Body of pancreas (tissue), 4 donors: ENCODE measurements around the gene CCDC179. TPM values are rescaled to one million over a fixed set of nuclear protein-coding genes. Genes with fewer than 3 reads are reported as not detected.

ENCODE experiments used
- ATAC-seq: fragments of 150-250 bp; one replicate; pipeline ENCODE4 v1.9.1; 2016
- DNase-seq, 4 donors: peaks; one replicate each; pipeline ENCODE4 v3.0.0-alpha.2; 2019
- H3K27ac ChIP-seq, 4 donors: fragments of 200-600 bp; sonication (generic); 1 replicate in 3 of 4; 2 replicates in 1 of 4; pipeline versions ENCODE4 v1.5.1 to v1.6.1; 2016 to 2019; ENCODE audit warnings: mild to moderate bottlenecking in 1 of 4, mixed read lengths in 1 of 4, moderate library complexity in 1 of 4
- H3K27me3 ChIP-seq, 2 donors: fragments of 200-600 bp; sonication (generic); one replicate each; pipeline ENCODE4 v1.6.0; 2016; ENCODE audit warnings: mild to moderate bottlenecking in 1 of 2
- H3K36me3 ChIP-seq, 2 donors: fragments of 200-600 bp; sonication (generic); replicated peaks in 1 of 2; 2 replicates each; pipeline ENCODE4 v1.5.1; 2016; ENCODE audit warnings: low read depth in 2 of 2; ENCODE audit not compliant: insufficient read depth in 1 of 2
- H3K4me1 ChIP-seq: fragments of 200-600 bp; sonication (generic); one replicate; pipeline ENCODE4 v1.6.0; 2016
- H3K4me3 ChIP-seq, 2 donors: fragments of 200-600 bp; sonication (generic); 1 replicate in 1 of 2; 2 replicates in 1 of 2; pipeline ENCODE4 v1.5.1; 2016 to 2019
- H3K9me3 ChIP-seq, 3 donors: fragments of 200-600 bp; sonication (generic); 1 replicate in 2 of 3; 2 replicates in 1 of 3; pipeline ENCODE4 v1.5.1; 2016
- POLR2A ChIP-seq, 3 donors: fragments of 450-650 bp; IDR thresholded peaks; one replicate each; pipeline ENCODE4 v1.6.1; 2016; ENCODE audit warnings: antibody characterized with exemption in 3 of 3, mild to moderate bottlenecking in 2 of 3
- WGBS, 2 donors: methylation state at CpG; one replicate each; pipeline ENCODE4 v1.1.5; 2017; 5-methylcytosine and 5-hydroxymethylcytosine counted together
- intact Hi-C: fragments of 100-400 bp; cut with DNase I; formaldehyde crosslinking; loops from one replicate; pipeline ENCODE4 v1.15.1; 2023
- total RNA-seq, 2 donors: library from RNA; depleted of rRNA; stranded (reverse); fragments of >200 nt; gene quantifications; one replicate each; pipeline ENCODE4 v1.1.0, GENCODE V29; 2016
- TF ChIP-seq, protein P1 (sequence below), 7 experiments: fragments of 450-650 bp in 4 of 7; fragments of 200-600 bp in 3 of 7; sonication (generic) in 3 of 7; IDR thresholded peaks; one replicate each; pipeline ENCODE4 v1.5.1; 2016 to 2019; ENCODE audit warnings: antibody characterized with exemption in 7 of 7

CCDC179 gene
- total RNA-seq, 2 donors from 2014 or later = not detected

DNA sequence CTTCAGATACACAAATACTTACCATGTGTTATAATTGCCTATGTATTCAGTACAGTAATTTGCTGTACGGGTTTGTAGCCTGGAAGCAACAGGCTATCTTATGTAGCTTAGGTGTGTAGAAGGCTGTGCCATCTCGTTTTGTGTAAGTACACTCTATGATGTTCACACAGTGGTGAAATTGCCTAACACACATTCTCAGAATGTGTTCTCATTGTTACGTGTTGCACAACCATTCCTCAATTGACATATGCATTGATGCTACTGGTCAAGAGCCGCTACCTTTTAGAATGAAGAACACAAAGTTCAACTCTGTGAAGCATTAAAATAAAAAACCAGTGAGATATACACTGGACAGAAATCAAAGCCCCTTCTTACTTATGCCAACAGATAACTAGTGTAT, 57.4 kb downstream of the CCDC179 start:
- no peaks in the 10 kb centered on the region for H3K9me3 ChIP-seq
- no peak for TF ChIP-seq POLR2A (IDR thresholded peaks at IDR 0.05)
- TF ChIP-seq, protein P1, sequence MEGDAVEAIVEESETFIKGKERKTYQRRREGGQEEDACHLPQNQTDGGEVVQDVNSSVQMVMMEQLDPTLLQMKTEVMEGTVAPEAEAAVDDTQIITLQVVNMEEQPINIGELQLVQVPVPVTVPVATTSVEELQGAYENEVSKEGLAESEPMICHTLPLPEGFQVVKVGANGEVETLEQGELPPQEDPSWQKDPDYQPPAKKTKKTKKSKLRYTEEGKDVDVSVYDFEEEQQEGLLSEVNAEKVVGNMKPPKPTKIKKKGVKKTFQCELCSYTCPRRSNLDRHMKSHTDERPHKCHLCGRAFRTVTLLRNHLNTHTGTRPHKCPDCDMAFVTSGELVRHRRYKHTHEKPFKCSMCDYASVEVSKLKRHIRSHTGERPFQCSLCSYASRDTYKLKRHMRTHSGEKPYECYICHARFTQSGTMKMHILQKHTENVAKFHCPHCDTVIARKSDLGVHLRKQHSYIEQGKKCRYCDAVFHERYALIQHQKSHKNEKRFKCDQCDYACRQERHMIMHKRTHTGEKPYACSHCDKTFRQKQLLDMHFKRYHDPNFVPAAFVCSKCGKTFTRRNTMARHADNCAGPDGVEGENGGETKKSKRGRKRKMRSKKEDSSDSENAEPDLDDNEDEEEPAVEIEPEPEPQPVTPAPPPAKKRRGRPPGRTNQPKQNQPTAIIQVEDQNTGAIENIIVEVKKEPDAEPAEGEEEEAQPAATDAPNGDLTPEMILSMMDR (IDR thresholded peaks at IDR 0.05) = no peak
- no peak for DNase-seq
- intact Hi-C loops = no loop called here
- H3K4me1 ChIP-seq = no peaks in the 10 kb centered on the region
- ATAC-seq = no peak
- no peak overlapping the region for H3K27ac ChIP-seq
- 88 to 92% methylated on average over 4 of the region's 4 CpGs for WGBS, 2 donors
- no peaks in the 10 kb centered on the region for H3K36me3 ChIP-seq
- no peak overlapping the region for H3K4me3 ChIP-seq
- no peaks in the 10 kb centered on the region for H3K27me3 ChIP-seq

DNA sequence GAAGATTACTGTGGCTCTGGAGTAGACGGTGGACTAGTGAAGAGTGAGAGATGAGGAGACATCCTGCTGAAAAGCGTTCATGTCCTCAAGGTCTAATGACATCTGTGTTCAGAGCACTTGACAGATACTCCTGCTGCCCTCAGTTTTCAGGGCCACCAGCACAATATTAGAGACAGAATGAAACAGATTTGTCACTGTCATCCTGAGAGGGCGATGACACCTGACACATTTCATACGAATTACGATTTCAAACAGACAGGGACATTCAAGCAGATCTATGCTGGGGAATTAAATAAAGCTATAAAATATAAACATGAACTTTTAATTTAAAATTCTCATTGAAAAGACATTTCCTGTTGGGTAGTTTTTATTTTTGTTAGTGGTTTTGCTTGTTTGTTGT, 59.8 kb downstream of the CCDC179 start:
- 68 to 93% methylated on average over 5 of the region's 5 CpGs for WGBS, 2 donors
- no peak for ATAC-seq
- TF ChIP-seq, protein P1 (IDR thresholded peaks at IDR 0.05) = no peak
- TF ChIP-seq POLR2A (IDR thresholded peaks at IDR 0.05) = no peak
- intact Hi-C loops = no loop called here
- no peaks in the 10 kb centered on the region for H3K4me1 ChIP-seq
- H3K27ac ChIP-seq = no peak overlapping the region
- H3K9me3 ChIP-seq = no peaks in the 10 kb centered on the region
- H3K27me3 ChIP-seq = no peaks in the 10 kb centered on the region
- DNase-seq = no peak
- H3K4me3 ChIP-seq = no peak overlapping the region
- H3K36me3 ChIP-seq = no peaks in the 10 kb centered on the region

DNA sequence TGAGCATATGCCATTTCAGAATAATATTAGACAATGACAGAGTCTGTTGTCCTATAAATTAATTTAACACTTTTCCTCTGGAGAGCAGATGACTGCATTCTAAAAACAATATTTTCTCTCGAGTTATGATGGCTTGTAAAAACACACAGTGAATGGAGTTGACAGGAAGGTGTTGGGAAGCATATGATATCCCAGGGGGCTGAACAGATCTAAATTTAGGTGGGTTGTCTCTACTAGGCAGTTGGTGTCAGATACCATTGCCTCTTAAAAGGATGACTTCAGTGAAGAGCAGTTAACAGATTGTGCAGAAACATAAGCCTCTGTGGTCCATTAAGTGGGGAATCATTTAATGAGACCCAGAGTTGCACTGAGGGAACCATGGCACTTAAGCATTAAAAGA, 61.4 kb downstream of the CCDC179 start:
- DNase-seq = no peak

DNA sequence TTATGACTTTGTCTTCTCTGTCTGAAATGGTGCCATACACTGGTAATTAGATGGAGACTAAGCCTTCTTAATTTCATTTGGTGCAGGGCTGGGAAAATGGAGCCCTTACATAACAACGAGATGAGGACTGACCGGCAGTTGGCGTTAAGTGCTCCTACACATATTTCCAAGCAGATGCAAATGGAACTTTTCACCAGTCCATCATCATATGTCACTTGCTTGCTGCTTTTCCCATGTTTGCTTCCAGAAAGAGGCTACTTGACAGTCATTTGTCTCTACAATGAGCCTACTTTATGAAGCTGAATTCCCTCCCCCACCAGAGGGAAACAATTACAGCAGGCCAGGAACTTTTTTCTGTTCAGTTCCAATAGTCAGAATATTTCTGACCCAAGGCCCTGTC, 63.2 kb downstream of the CCDC179 start:
- intact Hi-C loops = no loop called here
- TF ChIP-seq, protein P1 (IDR thresholded peaks at IDR 0.05) = no peak
- no peak for TF ChIP-seq POLR2A (IDR thresholded peaks at IDR 0.05)

More for the DNA sequence above, 61.4 kb downstream of the CCDC179 start:
- intact Hi-C loops = no loop called here
- Histone ChIP-seq H3K27me3 (no peaks in the 10 kb centered on the region), H3K4me1 (no peaks in the 10 kb centered on the region), H3K4me3 (no peak overlapping the region), H3K9me3 (no peaks in the 10 kb centered on the region), H3K36me3 (no peaks in the 10 kb centered on the region), H3K27ac (no peak overlapping the region)
- no peak for TF ChIP-seq POLR2A (IDR thresholded peaks at IDR 0.05)
- TF ChIP-seq, protein P1 (IDR thresholded peaks at IDR 0.05) = no peak
- no peak for ATAC-seq
- 70 to 86% methylated on average over 1 of the region's 1 CpG for WGBS, 2 donors

More for the DNA sequence above, 63.2 kb downstream of the CCDC179 start:
- ATAC-seq (no peak), DNase-seq (no peak)
- Histone ChIP-seq H3K9me3 (no peaks in the 10 kb centered on the region), H3K27ac (no peak overlapping the region), H3K4me3 (no peak overlapping the region), H3K4me1 (peaks cover 3% of the 10 kb centered on the region), H3K27me3 (no peaks in the 10 kb centered on the region), H3K36me3 (no peaks in the 10 kb centered on the region)
- WGBS, 2 donors = 93 to 97% methylated on average over 3 of the region's 3 CpGs

Other genes with a start within 250 kb of the CCDC179 start
- 10 to 100 TPM in 1 of 2 donors, 1 to 10 TPM in 1; 9.6 to 10.9 TPM for gene FANCF, start 234.7 kb downstream of the CCDC179 start, total RNA-seq
- gene GAS2, start 193.9 kb downstream of the CCDC179 start, total RNA-seq = 10 to 100 TPM; 13.2 to 24.6 TPM
- 10 to 100 TPM in 1 of 2 donors, 1 to 10 TPM in 1; 9.9 to 11.5 TPM for gene SVIP, start 30.7 kb downstream of the CCDC179 start, total RNA-seq